ENCODE data around the gene FOS.
"Not testable (repeated sequence)": the region's sequence is repeated elsewhere in the genome, so short reads cannot be mapped to it uniquely, and the experiment has no call there.

The FOS gene

DNA sequence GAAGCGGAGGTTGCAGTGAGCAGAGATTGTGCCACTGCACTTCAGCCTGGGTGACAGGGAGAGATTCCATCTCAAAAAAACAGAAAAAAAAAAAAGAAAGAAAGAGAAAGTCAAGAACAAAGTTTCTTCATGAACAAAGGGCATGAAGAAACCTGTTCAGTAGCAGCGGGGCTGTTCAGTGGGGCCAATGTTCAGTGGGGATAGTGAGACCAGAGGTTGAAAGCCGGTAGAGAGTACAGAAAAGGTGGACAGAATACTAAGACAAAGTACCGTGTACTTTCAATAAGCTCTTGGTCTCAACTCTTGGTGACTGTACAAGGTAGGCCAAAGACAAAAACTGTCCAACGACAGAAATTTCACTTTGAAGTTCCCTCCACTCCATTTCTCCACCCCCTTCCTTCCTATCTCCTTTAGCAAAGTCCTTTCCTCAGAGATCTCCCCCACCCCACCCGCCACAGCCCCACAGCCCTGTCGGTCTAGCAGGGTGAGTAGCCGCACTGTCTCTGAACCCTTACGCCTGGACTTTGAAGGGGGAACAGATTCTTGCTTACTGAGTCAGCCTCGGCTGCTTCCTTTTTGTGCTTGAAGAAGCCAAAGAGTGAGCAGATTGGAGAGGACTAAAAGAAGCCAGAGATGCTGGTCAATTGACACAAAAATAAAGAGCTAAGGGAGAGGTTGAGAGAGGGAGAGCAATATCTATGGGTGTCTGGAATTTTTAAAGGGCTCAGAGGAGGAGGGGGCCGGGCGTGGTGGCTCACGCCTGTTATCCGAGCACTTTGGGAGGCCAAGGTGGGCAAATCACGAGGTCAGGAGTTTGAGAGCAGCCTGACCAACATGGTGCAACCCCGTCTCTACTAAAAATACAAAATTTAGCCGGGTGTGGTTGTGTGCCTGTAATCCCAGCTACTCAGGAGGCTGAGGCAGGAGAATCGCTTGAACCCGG is 44.2 kb upstream of the FOS start:
- DNase-seq (ENCODE audit: extremely low read depth, low read depth), result no peak
- no peak for TF ChIP-seq CTCF (IDR thresholded peaks at IDR 0.05; ENCODE audit: low read depth, low read length, missing control alignments)
- no peak overlapping the region for H3K4me3 ChIP-seq (replicated peaks; ENCODE audit: low read depth, low read length)

DNA sequence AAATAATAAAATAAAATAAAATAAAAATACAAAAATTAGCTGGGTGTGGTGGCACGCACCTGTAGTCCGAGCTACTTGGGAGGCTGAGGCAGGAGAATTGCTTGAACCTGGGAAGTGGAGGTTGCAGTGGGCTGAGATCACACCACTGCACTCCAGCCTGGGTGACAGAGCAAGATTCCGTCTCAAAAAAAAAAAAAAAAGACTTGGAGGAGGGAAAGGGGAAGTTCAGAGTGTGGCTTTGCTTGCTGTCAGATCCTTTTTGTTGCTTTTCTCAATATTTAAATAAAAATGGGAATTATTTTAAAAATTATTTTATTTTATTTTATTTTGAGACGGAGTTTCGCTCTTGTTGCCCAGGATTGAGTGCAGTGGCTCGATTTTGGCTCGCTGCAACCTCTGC is 43.4 kb upstream of the FOS start:
- not testable (repeated sequence) for H3K4me3 ChIP-seq (replicated peaks; ENCODE audit: low read depth, low read length); DNase-seq (ENCODE audit: extremely low read depth, low read depth)

GRCh38 chr14:75236467-75236866 is 42.2 kb upstream of the FOS start:
- no peak for TF ChIP-seq CTCF (IDR thresholded peaks at IDR 0.05; ENCODE audit: low read depth, low read length, missing control alignments)
- no peak overlapping the region for H3K4me3 ChIP-seq (replicated peaks; ENCODE audit: low read depth, low read length)
- DNase-seq (ENCODE audit: extremely low read depth, low read depth), result no peak

- no peak overlapping the region for H3K4me3 ChIP-seq (replicated peaks; ENCODE audit: low read depth, low read length)
- DNase-seq (ENCODE audit: extremely low read depth, low read depth), result no peak
- no peak for TF ChIP-seq CTCF (IDR thresholded peaks at IDR 0.05; ENCODE audit: low read depth, low read length, missing control alignments)
Observed at GRCh38 chr14:75236901-75237419, 41.7 kb upstream of the FOS start.

GRCh38 chr14:75238756-75239455 is 39.7 kb upstream of the FOS start:
- no peak for DNase-seq (ENCODE audit: extremely low read depth, low read depth)
- TF ChIP-seq CTCF (IDR thresholded peaks at IDR 0.05; ENCODE audit: low read depth, low read length, missing control alignments), result no peak
- H3K4me3 ChIP-seq (replicated peaks; ENCODE audit: low read depth, low read length), result no peak overlapping the region

- no peak for DNase-seq (ENCODE audit: extremely low read depth, low read depth)
- no peak for TF ChIP-seq CTCF (IDR thresholded peaks at IDR 0.05; ENCODE audit: low read depth, low read length, missing control alignments)
- no peak overlapping the region for H3K4me3 ChIP-seq (replicated peaks; ENCODE audit: low read depth, low read length)
Observed at GRCh38 chr14:75240781-75241180, 37.8 kb upstream of the FOS start.

Measured in HFF-Myc (cell line).